Mucosa of descending colon (tissue), 3 donors: Measurements from ENCODE around the gene NTM. TPM values are rescaled to one million over a fixed set of nuclear protein-coding genes. Genes with fewer than 3 reads are reported as not detected.

ENCODE experiments used
- ATAC-seq: fragments of 200-7000 bp; cut with Tn5 transposase; one replicate; pipeline ENCODE4 v1.9.1; 2020; ENCODE audit warnings: mild to moderate bottlenecking, moderate library complexity
- DNase-seq, 3 donors: peaks; one replicate each; pipeline ENCODE4 v3.0.0-alpha.2; 2020
- H3K36me3 ChIP-seq: fragments of 200-600 bp; one replicate; pipeline ENCODE4 v1.8.0; 2021; ENCODE audit warnings: low read depth, mild to moderate bottlenecking
- H3K4me1 ChIP-seq: fragments of 200-600 bp; one replicate; pipeline ENCODE4 v1.8.0; 2021; ENCODE audit warnings: low read depth, mild to moderate bottlenecking
- H3K4me3 ChIP-seq: fragments of 200-600 bp; one replicate; pipeline ENCODE4 v1.8.0; 2021; ENCODE audit warnings: mild to moderate bottlenecking
- H3K9me3 ChIP-seq: fragments of 200-600 bp; one replicate; pipeline ENCODE4 v1.8.0; 2021; ENCODE audit warnings: mild to moderate bottlenecking
- intact Hi-C, 2 donors: fragments of 100-400 bp; cut with DNase I in 1 of 2; cut with micrococcal nuclease in 1 of 2; formaldehyde crosslinking; loops; one replicate each; pipeline versions ENCODE4 v1.11.0 to v1.11.1; 2022; cut with DNase I, micrococcal nuclease
- total RNA-seq, 3 donors: library from RNA; stranded (reverse); fragmentation: NEBNext Ultra II Directional in 2 of 3; extraction: Animal tissue kit (Norgen Biotek cat#: 25700) in 2 of 3; gene quantifications; one replicate each; pipeline versions ENCODE4 v1.2.1 to v1.2.4, GENCODE V29; 2021 to 2023
- TF ChIP-seq, protein P1 (sequence below): fragments of 200-600 bp; IDR thresholded peaks from one replicate; pipeline ENCODE4 v1.8.0; 2022; ENCODE audit warnings: antibody characterized with exemption, mild to moderate bottlenecking
- donor health status: DM: no; HTN: no; CAD: no; lungs with moderate emphysema.
- donor health status: DM: no; HTN: no; CAD: no.
- donor health status: DM: no; HTN: yes; CAD: no.

NTM gene
- total RNA-seq, 3 donors from 2014 or later, result 0.64 to 7.7 (median 1.2) TPM

GRCh38 chr11:131977231-131977630 lies 606.8 kb downstream of the NTM start:
- intact Hi-C loops, result no loop called here
- Histone ChIP-seq H3K4me1 (no peaks in the 10 kb centered on the region), H3K36me3 (no peaks in the 10 kb centered on the region), H3K9me3 (no peaks in the 10 kb centered on the region), H3K4me3 (no peak overlapping the region)
- TF ChIP-seq, protein P1, sequence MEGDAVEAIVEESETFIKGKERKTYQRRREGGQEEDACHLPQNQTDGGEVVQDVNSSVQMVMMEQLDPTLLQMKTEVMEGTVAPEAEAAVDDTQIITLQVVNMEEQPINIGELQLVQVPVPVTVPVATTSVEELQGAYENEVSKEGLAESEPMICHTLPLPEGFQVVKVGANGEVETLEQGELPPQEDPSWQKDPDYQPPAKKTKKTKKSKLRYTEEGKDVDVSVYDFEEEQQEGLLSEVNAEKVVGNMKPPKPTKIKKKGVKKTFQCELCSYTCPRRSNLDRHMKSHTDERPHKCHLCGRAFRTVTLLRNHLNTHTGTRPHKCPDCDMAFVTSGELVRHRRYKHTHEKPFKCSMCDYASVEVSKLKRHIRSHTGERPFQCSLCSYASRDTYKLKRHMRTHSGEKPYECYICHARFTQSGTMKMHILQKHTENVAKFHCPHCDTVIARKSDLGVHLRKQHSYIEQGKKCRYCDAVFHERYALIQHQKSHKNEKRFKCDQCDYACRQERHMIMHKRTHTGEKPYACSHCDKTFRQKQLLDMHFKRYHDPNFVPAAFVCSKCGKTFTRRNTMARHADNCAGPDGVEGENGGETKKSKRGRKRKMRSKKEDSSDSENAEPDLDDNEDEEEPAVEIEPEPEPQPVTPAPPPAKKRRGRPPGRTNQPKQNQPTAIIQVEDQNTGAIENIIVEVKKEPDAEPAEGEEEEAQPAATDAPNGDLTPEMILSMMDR, result no peak
- ATAC-seq (no peak), DNase-seq (no peak)

- Histone ChIP-seq H3K4me1 (no peaks in the 10 kb centered on the region), H3K9me3 (no peaks in the 10 kb centered on the region), H3K36me3 (no peaks in the 10 kb centered on the region), H3K4me3 (no peak overlapping the region)
- TF ChIP-seq, protein P1, result no peak
- intact Hi-C loops, result no loop called here
- ATAC-seq (no peak), DNase-seq (no peak)
Measured at GRCh38 chr11:131977854-131978253, 607.4 kb downstream of the NTM start.

DNA sequence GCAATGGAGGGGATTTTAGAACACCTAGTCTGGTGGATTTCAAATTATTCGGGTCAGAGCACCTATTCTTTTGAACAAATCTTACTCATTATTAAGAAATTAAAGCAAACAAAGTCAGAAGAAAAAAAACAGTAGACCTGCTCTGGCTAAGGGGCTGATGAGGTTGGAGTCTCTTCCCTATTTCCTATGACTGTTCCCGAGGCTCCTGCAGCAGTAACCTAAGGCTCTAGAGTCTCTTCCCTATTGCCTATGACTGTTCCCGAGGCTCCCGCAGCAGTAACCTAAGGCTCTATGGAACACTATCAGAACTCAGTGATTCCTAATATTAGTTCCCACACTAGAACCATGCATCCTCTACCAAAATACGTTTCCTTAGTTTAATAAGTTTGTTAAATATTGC lies 607.9 kb downstream of the NTM start:
- Histone ChIP-seq H3K4me1 (no peaks in the 10 kb centered on the region), H3K36me3 (no peaks in the 10 kb centered on the region), H3K9me3 (no peaks in the 10 kb centered on the region), H3K4me3 (no peak overlapping the region)
- ATAC-seq, result no peak
- intact Hi-C loops, result no loop called here
- DNase-seq, result no peak
- TF ChIP-seq, protein P1, result no peak

DNA sequence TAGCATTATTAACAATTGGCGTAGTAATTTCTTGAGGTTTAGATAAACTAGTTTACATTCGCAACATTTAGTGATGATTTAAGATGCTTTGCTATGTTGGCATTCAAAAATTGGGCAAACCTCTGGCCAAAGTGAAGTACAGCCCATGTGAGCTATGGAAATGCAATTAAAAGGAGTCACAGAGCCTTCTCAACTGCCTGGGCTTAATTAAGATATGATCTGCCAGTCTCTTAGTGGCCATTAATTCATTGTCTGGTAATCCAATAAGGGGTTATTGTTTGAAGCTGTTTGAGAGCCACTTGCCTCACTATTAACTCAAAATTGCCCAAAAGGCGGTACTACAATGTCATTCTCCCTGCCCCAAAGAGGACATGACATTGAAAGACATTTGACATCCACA lies 608.9 kb downstream of the NTM start:
- no peak for DNase-seq
- TF ChIP-seq, protein P1, result no peak
- no peaks in the 10 kb centered on the region for H3K4me1 ChIP-seq
- no peaks in the 10 kb centered on the region for H3K9me3 ChIP-seq
- no peaks in the 10 kb centered on the region for H3K36me3 ChIP-seq
- no peak overlapping the region for H3K4me3 ChIP-seq
- no peak for ATAC-seq
- intact Hi-C loops, result no loop called here

- H3K4me1 ChIP-seq, result no peaks in the 10 kb centered on the region
- no peaks in the 10 kb centered on the region for H3K9me3 ChIP-seq
- no peak for DNase-seq
- no peak overlapping the region for H3K4me3 ChIP-seq
- intact Hi-C loops, result no loop called here
- TF ChIP-seq, protein P1, result no peak
- ATAC-seq, result no peak
- no peaks in the 10 kb centered on the region for H3K36me3 ChIP-seq
Measured at GRCh38 chr11:131980199-131980598, 609.8 kb downstream of the NTM start.
